Transverse colon (tissue), 4 donors: ENCODE data around the gene SUMF1. TPM values are rescaled to one million over a fixed set of nuclear protein-coding genes. Genes with fewer than 3 reads are reported as not detected.

Experiments
- DNase-seq: peaks from one replicate; pipeline ENCODE4 v3.0.0-alpha.2; 2019
- H3K27ac ChIP-seq, 4 donors: fragments of 200-600 bp; sonication (generic); 2 replicates each; pipeline ENCODE4 v1.5.1; 2016 to 2018; ENCODE audit warnings: inconsistent platforms in 4 of 4
- H3K27me3 ChIP-seq: fragments of 200-600 bp; sonication (generic); 2 replicates; pipeline ENCODE4 v1.5.1; 2017; ENCODE audit warnings: inconsistent platforms
- H3K36me3 ChIP-seq, 4 donors: fragments of 200-600 bp; sonication (generic); 2 replicates each; pipeline ENCODE4 v1.5.1; 2017 to 2019; ENCODE audit warnings: inconsistent platforms in 4 of 4
- H3K4me1 ChIP-seq, 4 donors: fragments of 200-600 bp; sonication (generic); 2 replicates each; pipeline ENCODE4 v1.5.1; 2017 to 2020; ENCODE audit warnings: inconsistent platforms in 4 of 4
- H3K4me3 ChIP-seq, 4 donors: fragments of 200-600 bp; sonication (generic); 1 replicate in 1 of 4; 2 replicates in 3 of 4; pipeline versions ENCODE4 v1.5.1 to v1.6.1; 2017 to 2019; ENCODE audit warnings: inconsistent platforms in 4 of 4
- H3K9me3 ChIP-seq, 2 donors: fragments of 200-600 bp; sonication (generic); 2 replicates each; pipeline ENCODE4 v1.5.1; 2017 to 2019; ENCODE audit warnings: inconsistent platforms in 2 of 2
- EP300 ChIP-seq: sonication (generic); formaldehyde crosslinking; IDR thresholded peaks from one replicate; pipeline ENCODE4 v1.6.1; 2017; ENCODE audit warnings: antibody characterized with exemption, low read depth
- POLR2A ChIP-seq: fragments of 450-650 bp; IDR thresholded peaks from one replicate; pipeline ENCODE4 v1.6.1; 2016; ENCODE audit warnings: antibody characterized with exemption, mild to moderate bottlenecking, moderate library complexity
- POLR2AphosphoS5 ChIP-seq, 3 donors: sonication (generic); formaldehyde crosslinking; IDR thresholded peaks; one replicate each; pipeline ENCODE4 v1.6.1; 2016; ENCODE audit warnings: antibody characterized with exemption in 3 of 3
- WGBS, 2 donors: methylation state at CpG; one replicate each; pipeline ENCODE4 v1.1.5; 2018; ENCODE audit warnings: low coverage in 1 of 2; 5-methylcytosine and 5-hydroxymethylcytosine counted together
- in situ Hi-C, 4 donors: fragments of 200-750 bp; cut with MboI; loops; one replicate each; pipeline versions ENCODE4 v1.15.0 to v1.15.1; 2017; ENCODE audit warnings: low sequenced_read_pairs in 3 of 4, low pct_ligation_motif_present in 1 of 4, low pct_unique_long_range_greater_than_20kb in 1 of 4
- intact Hi-C: fragments of 100-400 bp; cut with DNase I; formaldehyde crosslinking; loops from one replicate; pipeline ENCODE4 v1.15.1; 2023; ENCODE audit warnings: low total_unique reads
- total RNA-seq, 4 donors: library from RNA; depleted of rRNA; stranded (reverse); fragments of >200 nt; gene quantifications; one replicate each; pipeline ENCODE4 v1.1.0, GENCODE V29; 2016
- TF ChIP-seq, protein P1 (sequence below), 5 experiments: fragments of 200-600 bp in 3 of 5; fragments of 450-650 bp in 2 of 5; sonication (generic) in 3 of 5; IDR thresholded peaks; 1 replicate in 2 of 5; 2 replicates in 3 of 5; pipeline ENCODE4 v1.5.1; 2016 to 2017; ENCODE audit warnings: antibody characterized with exemption in 5 of 5, inconsistent platforms in 3 of 5, mild to moderate bottlenecking in 2 of 5, moderate library complexity in 1 of 5

Gene SUMF1
- total RNA-seq, 4 donors from 2014 or later: 25.1 to 70.5 (median 65.3) TPM

- no peak for DNase-seq
- Histone ChIP-seq H3K9me3 (no peaks in the 10 kb centered on the region), H3K36me3 (no peaks in the 10 kb centered on the region), H3K4me1 (peaks cover 0 to 44% (median 22%) of the 10 kb centered on the region in 4 donors), H3K4me3 (no peak overlapping the region), H3K27ac (no peak overlapping the region), H3K27me3 (no peaks in the 10 kb centered on the region)
- in situ Hi-C loops (no loop called here), intact Hi-C loops (no loop called here)
- WGBS, 2 donors: 57 to 88% methylated on average over 1 of the region's 1 CpG
- TF ChIP-seq EP300: no peak
- TF ChIP-seq POLR2AphosphoS5 (IDR thresholded peaks at IDR 0.05): no peak
- no peak for TF ChIP-seq POLR2A
- TF ChIP-seq, protein P1, sequence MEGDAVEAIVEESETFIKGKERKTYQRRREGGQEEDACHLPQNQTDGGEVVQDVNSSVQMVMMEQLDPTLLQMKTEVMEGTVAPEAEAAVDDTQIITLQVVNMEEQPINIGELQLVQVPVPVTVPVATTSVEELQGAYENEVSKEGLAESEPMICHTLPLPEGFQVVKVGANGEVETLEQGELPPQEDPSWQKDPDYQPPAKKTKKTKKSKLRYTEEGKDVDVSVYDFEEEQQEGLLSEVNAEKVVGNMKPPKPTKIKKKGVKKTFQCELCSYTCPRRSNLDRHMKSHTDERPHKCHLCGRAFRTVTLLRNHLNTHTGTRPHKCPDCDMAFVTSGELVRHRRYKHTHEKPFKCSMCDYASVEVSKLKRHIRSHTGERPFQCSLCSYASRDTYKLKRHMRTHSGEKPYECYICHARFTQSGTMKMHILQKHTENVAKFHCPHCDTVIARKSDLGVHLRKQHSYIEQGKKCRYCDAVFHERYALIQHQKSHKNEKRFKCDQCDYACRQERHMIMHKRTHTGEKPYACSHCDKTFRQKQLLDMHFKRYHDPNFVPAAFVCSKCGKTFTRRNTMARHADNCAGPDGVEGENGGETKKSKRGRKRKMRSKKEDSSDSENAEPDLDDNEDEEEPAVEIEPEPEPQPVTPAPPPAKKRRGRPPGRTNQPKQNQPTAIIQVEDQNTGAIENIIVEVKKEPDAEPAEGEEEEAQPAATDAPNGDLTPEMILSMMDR (IDR thresholded peaks at IDR 0.05): no peak
These were observed 30.8 kb upstream of the SUMF1 start for GRCh38 chr3:4497843-4498324.

DNA sequence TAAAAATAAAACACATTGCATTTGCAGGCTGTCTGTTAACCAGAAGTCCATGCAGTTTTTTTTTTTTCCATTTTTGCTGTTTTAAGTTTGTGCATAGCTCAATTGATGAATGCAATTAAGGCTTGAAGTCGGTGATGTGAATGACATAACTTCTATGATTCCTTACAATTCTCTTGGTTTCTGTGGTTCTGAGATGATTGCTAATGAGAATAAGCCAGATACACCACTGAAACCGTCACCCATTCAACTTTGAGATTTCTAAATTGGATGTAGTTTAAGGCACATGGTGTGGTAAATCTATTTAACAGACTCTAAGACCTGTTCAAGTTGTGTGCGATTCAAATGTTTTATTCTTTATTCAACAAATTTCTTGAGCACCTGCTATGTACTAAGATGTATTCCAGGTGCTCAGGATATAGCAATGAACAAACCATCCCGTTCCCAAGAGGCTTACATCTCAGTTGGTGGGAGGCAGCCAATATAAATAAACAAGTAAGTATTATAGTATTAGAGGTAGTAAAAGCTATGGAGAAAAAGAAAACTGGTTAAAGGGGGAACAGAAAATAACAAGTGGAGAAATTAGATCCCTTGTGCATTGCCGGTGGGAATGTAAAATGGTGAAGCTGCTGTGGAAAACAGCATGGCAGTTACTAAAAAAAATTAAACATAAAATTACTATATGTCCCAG lies 30.1 kb upstream of the SUMF1 start:
- H3K27ac ChIP-seq: no peak overlapping the region
- intact Hi-C loops: no loop called here
- in situ Hi-C loops: no loop called here
- DNase-seq: no peak
- TF ChIP-seq EP300 (no peak), POLR2A (no peak)
- TF ChIP-seq, protein P1 (IDR thresholded peaks at IDR 0.05): no peak
- H3K27me3 ChIP-seq: no peaks in the 10 kb centered on the region
- H3K4me1 ChIP-seq: peaks cover 0 to 38% (median 19%) of the 10 kb centered on the region in 4 donors
- no peak overlapping the region for H3K4me3 ChIP-seq
- 53 to 61% methylated on average over 4 to 5 of the region's 5 CpGs for WGBS, 2 donors
- H3K36me3 ChIP-seq: no peaks in the 10 kb centered on the region
- no peaks in the 10 kb centered on the region for H3K9me3 ChIP-seq

- no peak for DNase-seq
- TF ChIP-seq POLR2A (no peak), EP300 (no peak), POLR2AphosphoS5 (IDR thresholded peaks at IDR 0.05) (no peak)
- TF ChIP-seq, protein P1 (IDR thresholded peaks at IDR 0.05): no peak
- Histone ChIP-seq H3K4me3 (no peak overlapping the region), H3K27me3 (no peaks in the 10 kb centered on the region), H3K36me3 (no peaks in the 10 kb centered on the region), H3K9me3 (no peaks in the 10 kb centered on the region), H3K27ac (peak overlapping the region in 3 of 4 donors; percentile 90 to 91 (median 91)), H3K4me1 (peaks cover 0 to 35% (median 14%) of the 10 kb centered on the region in 4 donors)
- in situ Hi-C loops (no loop called here), intact Hi-C loops (no loop called here)
- WGBS, 2 donors: 42 to 44% methylated on average over 3 of the region's 3 CpGs
These were observed 29.0 kb upstream of the SUMF1 start for GRCh38 chr3:4496087-4496452.

- Histone ChIP-seq H3K4me3 (peak overlapping the region in 1 of 4 donors; percentile 72), H3K4me1 (peaks cover 0 to 35% (median 14%) of the 10 kb centered on the region in 4 donors)
- WGBS, 2 donors: 65 to 70% methylated on average over 2 to 3 of the region's 3 CpGs
These were observed 28.4 kb upstream of the SUMF1 start for GRCh38 chr3:4495294-4496086.

More at GRCh38 chr3:4495294-4496086, 28.4 kb upstream of the SUMF1 start:
- Histone ChIP-seq H3K9me3 (no peaks in the 10 kb centered on the region), H3K36me3 (no peaks in the 10 kb centered on the region), H3K27ac (peak overlapping the region; percentile 83 to 91 (median 90)), H3K27me3 (no peaks in the 10 kb centered on the region)
- intact Hi-C loops (no loop called here), in situ Hi-C loops (no loop called here)
- DNase-seq: no peak
- TF ChIP-seq EP300 (no peak), POLR2AphosphoS5 (IDR thresholded peaks at IDR 0.05) (no peak), POLR2A (no peak)
- TF ChIP-seq, protein P1 (IDR thresholded peaks at IDR 0.05): no peak
